ENCODE measurements around the gene GLRX5. TPM values are rescaled to one million over a fixed set of nuclear protein-coding genes. Genes with fewer than 3 reads are reported as not detected.
A peak's percentile ranks its signal among the peaks of the same experiment; 100 is the strongest.
"Not testable (repeated sequence)": the region's sequence is repeated elsewhere in the genome, so short reads cannot be mapped to it uniquely, and the experiment has no call there.

GLRX5 gene
- total RNA-seq, 1 donor from 2014 or later, result 34.2 TPM

DNA sequence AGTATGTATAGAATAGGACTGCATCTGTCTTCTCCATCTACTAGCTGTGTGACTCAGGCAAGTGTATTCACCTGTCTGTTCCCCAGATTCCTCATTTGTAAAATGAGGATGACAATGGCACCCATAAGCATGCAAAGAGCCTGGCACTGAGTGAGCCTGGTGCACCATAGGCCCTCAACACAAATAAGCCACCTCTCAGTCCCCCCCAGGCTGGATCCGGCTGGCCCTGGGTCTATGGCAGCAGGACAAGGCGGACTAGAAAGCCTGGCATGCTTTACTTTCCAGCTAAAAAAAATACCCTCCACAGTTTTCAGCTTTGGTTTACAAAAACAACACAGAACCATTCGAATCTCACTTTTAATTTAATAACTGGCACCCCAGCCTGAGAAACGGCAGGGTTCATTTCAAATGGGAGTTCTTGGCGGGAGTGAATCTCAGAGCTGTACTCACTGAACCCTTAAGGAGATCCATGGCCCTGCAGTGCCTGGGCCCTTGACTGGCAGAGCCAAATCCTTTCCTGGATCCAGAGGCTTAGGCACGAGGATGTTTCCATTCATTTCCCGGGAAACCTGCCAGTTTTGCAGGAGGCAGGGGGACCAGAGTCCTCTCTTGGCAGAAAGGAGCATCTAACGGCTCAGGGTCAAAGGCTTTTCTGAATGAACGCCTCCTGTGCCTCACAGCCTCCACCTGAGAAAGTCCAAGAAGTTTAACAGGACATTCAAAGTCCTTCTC is 36.1 kb upstream of the GLRX5 start:
- DNase-seq (ENCODE audit: low spot score), result no peak

DNA sequence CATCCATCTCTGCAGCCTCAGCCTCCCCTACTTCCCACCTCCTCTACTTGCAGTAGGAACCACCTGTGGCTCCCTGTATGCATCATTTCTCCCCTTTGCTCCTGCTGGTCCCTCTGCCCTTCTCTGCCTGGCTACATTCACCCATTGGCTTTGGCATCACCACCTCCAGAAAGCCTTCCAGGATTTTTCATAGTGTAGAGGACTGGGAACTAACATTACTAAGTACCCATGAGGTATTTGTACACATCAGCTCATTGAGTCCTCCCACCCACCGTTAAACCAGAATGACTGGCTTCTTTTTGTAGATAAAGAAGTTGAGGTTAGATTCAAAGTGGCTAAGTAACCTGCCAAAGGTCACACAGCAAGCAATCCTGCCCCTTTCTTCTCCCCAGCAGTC is 35.5 kb upstream of the GLRX5 start:
- no peak for DNase-seq (ENCODE audit: low spot score)

DNA sequence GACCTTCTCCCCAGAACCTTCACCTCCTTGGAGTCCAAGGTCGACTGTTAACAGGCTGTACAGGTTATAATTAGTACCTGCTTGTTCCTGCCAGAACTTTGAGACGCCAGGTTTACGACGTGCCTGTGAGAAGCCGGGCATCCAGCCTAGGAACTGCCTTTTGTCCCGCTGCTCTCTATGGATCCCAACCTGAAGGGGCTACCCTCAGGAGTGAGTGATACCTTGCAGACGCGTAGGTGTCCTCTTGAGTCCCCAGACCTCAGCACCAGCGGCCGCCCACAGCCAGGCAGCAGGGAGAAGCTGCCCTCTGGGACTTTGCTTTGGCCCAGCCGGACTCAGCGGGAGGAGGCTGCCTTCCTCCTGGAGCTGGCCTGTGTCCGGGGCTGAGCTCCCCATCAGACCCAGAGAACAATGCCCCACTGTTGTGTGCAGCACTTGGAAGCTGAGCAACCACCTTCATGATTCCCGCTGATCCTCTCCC is 34.6 kb upstream of the GLRX5 start:
- no peak for DNase-seq (ENCODE audit: low spot score)

DNA sequence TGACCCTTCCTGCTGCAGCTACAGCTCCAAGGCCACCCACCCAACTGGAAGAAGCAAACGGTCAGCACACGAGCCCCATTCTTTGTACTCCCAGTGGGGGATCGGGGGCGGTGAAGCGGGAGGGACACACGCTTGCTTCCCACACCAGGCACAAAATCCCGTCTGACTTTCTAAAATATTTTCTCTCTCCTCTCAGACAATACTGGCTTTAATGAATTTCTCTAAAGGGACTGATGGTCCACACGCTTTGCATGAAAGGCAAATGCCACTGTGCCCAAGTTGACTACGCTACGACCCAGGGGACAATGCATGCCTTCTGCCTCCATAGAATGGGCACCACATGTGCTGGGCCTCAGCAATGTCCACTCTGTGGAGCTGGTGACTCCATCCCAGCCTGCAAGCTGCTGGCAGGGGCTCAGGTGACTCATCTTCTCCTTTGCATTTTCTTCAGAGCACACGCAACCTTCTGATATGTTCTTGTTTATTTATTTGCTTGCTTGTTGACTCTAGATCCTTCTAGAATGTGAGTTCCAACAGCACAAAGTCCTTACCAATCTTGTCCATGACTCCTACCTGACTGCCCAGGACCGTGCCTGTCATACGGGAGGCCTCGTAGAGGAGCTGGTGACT is 34.0 kb upstream of the GLRX5 start:
- no peak for DNase-seq (ENCODE audit: low spot score)

DNA sequence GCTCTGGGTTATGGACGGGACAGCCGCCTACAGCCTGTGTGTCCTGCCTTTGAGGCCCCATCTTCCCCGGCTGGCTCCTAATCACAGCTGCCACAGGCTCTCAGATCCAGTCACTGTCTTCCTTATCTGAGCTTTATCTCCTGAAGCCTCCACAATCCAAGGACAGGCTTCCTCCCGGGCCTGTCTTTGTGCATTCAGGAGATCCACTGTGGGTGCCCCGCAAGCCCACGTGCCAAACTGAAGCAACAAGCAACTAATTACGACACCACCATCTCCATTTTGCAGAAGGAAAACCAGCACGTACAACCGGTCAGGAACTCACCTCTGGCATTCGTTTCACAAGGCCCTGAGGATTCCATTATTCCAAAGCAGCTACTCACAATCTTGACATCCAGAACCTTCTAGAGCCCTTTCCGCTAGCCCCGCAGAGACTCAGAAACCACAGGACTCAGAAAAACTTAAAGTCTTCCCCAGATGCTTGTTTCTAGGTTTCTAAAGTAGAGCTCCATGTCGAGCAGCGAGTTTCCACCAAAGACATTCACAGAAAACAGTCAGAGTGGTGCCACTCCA is 32.4 kb upstream of the GLRX5 start:
- DNase-seq (ENCODE audit: low spot score), result no peak

DNA sequence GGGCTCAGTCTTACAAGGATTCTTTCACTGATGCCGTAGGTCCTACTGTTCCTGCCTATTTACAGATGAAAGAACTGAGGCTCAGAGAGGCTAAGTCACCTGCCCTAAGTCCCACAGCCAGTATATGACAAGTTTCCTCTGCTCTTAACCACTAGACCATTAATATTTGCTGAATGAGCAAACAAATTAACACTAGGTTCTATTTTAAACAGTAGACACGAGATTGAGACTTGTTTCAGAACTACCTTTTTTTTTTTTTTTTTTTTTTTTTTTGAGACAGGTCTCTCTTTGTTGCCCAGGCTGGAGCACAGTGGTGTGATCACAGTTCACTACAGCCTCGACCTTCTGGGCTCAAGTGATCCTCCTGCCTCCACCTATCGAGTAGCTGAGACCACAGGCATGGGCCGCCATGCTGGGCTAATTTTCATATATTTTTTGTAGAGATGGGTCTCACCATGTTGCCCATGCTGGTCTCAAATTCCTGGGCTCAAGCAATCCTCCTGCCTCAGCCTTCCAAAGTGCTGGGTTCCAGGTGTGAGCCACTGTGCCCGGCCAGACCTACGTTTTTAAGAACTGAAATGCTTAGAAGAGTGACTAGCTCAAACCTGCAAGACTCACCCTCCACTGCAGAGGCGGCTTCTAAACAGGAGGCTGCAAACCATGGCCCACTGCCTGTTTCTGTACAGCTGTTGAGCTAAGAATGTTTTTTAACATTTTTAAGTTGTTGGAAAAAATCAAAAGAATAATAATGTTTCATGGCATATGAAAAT is 31.3 kb upstream of the GLRX5 start:
- DNase-seq (ENCODE audit: low spot score), result no peak

DNA sequence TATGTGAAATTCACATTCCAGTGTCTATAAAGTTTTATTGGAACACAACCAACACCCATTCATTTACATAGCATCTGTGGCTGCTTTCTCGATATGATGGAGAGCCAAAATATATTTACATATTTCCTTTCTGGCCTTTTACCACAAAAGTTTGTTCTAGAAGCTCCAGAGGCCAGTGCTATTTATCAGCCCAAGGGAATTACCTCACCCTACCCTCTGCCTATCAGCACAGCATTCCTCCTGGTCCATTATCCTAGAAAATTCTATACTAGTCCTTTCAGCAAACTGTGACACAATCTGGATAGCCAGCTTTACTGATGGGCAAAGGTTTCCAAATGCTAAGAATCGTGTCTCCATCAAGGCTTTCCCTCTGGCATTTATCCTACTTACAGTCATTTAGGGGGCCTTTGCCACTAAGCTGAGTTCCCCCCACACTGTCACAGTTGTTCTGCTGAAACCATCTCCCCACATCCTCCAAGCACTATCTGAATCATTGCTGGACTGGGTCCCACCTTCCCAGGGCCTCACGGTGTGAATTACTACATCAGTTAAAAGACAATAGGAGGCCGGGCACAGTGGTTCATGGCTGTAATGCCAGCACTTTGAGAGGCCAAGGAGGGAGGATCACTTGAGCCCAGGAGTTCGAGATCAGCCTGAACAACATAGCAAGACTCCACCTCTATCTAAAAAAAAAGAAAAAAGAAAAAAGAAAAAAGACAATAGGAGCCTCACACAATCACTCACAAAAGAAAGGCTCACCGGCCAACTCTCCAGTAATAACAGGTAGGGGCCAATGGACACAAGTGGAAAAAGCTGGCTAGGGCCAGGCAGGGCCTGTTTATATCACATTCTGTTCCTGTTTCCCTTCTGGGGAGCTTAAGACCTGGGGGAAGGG is 30.5 kb upstream of the GLRX5 start:
- no peak for DNase-seq (ENCODE audit: low spot score)

DNA sequence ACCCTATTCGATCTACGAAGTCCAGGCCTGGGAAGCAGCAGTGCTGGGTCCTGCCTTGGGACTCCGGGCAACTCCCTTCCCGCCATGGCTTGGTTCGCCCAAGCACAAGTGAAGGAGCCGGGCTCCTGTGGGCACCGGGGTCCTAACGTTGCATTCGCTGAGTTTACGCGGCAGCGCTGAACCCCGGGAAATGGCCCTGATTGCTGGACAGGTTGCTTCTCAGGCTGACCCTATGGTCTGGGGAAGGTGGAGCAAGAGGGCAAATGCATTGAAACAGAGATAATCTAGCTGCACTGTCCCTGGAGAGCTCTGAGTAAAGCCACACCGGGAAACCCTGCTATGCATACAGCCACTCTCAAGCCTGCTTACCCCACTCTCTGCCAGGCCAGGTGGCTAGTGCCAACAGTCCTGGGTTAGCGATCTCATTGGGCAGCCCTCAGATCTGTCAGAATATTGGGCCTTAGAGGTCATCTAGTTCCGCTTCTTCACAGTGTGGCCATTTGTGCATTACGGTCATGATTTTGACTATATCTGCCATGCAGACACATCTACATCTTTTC is 29.7 kb upstream of the GLRX5 start:
- DNase-seq (ENCODE audit: low spot score), result no peak

DNA sequence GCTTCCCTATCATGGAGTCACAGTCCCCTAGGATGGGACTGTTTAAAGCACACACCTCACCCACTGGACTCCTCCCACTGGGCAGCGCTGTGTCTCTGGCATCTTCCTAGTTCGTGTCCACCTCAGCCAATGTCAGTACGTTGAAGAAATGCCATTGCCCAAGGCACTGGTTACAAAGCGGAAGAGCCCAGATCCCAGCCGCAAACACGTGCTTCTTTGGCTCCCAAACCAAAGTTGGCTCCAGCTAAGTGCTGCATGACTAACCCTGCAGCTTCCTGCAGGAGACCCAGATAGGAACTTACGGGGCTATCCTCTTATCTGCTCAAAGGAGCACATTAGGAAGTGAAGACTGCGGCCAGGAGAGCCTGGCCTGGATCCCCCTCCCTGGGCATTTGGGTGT is 27.7 kb upstream of the GLRX5 start:
- peak; percentile 89 for DNase-seq (ENCODE audit: low spot score)

DNA sequence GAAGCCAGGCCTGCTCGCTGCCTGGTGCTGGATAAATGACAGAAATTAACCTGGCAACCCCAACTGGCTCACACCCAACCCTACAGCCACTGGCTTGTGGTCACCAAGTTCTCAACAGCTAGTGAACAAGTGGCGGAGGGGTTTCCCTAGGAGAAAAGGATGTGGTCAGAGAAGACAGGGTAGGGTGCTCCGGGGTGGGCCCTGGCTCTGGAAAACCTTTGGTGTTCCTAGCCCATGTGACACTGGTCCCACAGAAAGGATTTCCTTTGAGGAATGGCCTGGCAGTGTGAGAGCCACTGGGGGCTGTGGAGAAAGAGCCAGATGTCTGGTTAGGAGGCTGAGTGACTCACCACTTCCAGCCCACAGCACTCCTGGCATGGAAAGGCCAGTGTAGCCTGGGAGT is 27.1 kb upstream of the GLRX5 start:
- DNase-seq (ENCODE audit: low spot score), result peak; percentile 87

DNA sequence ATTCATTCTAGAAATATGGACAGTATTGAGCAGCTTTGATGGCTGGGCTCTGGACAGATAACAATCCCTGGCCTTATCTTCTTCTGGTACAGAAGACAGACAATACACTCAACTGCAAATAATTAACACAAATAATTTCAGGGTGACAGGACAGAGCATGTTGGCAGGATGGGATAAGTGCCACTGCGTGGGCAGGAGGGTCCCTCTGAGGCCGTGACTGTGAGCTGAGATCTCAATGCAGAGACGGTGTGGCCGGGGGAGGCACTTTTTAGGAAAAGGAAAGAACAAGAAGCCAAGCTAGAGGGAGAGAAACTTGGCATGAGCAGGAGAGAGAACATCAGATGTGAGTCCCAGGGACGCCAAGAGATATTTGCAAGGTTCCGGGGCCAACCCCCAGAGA is 26.5 kb upstream of the GLRX5 start:
- no peak for DNase-seq (ENCODE audit: low spot score)

DNA sequence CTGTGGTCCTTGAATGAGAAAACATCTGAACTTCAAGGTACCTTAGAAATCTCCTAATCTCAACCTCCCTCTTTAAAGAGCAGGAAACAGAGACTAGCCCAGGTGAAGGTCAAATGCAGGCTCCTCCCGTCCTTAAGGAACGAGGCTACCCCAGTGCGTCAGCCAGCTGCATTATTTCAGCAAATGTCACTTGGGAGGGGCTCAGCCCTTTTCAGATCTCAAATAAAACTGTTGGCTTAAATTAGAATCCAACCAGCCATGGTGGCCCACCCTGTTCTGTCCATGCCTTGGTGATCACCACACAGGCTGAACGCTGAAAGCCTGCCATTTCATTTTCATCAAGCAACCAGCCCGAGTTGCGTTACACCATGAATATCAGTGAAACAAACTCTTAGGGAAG is 25.4 kb upstream of the GLRX5 start:
- no peak for DNase-seq (ENCODE audit: low spot score)

DNA sequence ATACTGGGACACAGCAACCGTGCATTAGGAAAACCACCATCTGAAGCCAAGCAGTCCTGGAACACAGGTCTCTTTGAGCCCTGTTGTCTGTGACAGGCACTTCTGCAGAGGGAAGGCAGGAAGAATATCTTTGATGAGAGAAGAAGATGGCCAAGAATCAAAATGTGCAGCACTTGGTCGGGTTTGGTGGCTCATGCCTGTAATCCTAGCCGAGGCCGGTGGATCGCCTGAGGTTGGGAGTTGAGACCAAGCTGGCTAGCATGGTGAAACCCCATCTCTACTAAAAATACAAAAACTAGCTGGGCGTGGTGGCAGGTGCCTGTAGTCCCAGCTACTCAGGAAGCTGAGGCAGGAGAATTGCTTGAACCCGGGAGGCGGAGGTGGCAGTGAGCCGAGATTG is 24.5 kb upstream of the GLRX5 start:
- not testable (repeated sequence) for DNase-seq (ENCODE audit: low spot score)

DNA sequence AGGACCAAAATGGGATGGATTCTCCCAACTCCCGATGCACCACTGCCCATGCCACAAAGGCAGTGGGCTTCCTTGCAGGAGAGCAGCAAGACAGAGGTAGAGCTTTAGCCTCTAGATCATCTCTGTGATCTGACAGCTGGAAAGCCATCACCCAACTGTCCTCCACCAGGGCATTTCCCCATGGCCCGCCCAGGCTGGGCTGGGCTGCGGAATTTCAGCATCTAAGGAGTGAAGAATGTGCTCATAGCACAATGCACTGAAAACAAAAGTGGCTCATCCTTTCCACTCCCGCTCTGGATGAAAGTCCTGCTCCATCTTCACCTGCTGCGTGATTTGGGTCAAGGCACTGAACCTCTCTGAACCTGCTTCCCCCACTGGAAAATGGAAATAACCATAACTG is 24.0 kb upstream of the GLRX5 start:
- DNase-seq (ENCODE audit: low spot score), result no peak

DNA sequence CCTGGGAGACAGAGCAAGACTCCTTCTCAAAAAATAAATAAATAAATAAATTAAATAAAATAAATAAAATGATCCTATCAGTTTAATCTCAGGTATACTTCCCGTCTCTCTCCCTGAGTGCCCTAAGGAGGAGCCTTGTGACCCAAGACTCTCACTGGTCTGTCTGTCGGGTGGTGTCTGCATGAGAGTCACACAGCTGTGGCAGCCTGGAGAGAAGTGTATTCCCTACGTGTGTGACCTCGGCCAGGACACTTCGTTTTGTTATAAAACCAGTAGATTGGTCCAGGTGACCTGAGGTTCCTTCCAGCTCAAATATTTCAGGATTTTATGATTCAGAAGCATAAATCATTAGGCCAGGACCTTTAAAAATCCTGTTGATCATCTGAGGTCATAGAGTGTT is 23.2 kb upstream of the GLRX5 start:
- no peak for DNase-seq (ENCODE audit: low spot score)

DNA sequence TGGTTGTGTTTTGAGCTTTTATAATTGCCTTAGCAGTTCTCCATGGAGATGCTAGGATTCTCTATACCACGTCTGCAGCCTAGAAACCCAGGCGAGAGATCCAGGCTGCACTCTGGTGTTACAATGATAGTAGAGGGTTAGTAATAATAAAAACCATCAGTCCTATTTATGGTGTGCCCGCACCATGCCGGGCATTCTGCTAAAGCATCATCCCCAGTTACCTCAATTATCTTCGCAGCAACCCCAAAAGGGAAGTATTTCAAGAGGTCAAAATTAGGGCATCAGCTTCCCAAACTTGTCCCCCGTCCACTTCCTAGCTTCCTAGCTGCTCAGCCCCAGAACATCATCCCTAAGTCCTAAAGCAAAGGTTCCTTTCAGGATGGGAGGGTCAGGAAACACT is 21.6 kb upstream of the GLRX5 start:
- DNase-seq (ENCODE audit: low spot score), result no peak

DNA sequence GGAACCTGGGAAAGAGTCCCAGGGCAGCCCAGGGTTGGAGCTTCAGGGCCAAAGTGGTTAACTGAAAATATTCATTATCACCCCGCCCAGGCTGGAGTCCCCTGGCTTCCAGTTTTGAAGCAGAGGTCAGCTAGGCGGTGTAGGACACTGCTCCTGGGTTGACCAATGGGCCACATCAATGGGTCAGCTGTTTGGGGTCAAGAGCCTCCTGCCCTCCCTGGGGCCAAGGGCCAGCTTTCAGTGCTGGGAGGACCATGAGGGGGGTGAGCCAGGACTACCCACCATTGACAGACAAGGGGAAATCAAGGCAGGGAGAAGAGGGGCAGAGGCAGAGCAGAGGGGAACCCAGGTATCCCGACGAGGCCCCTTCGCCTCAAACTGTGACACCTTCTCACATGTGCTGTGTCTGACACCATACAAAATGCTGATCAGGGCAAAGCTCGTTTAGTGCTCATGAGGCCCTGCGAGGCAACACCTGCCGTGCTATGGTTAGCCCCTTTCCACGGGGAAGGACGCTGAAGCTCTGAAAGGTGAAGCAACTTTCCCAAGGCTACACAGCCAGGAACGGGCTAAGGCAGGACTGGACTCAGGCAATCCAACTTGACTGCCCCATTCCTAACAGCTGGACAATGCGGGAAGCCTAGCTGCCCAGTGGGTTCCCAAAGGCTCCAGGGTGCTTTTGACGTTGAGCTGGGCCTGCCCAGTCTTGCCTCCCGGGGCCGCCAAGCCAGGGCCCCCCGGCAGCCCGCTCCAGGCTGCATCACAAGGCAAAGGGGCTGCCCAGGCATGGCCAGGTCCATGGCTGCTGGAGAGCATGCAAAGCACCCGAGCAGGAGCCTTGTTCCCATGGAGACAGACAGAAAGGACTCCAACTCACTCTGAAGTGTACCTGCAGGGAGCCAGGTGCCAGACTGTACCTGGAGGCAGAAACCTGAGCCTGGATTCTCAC is 20.4 kb upstream of the GLRX5 start:
- no peak for DNase-seq (ENCODE audit: low spot score)

DNA sequence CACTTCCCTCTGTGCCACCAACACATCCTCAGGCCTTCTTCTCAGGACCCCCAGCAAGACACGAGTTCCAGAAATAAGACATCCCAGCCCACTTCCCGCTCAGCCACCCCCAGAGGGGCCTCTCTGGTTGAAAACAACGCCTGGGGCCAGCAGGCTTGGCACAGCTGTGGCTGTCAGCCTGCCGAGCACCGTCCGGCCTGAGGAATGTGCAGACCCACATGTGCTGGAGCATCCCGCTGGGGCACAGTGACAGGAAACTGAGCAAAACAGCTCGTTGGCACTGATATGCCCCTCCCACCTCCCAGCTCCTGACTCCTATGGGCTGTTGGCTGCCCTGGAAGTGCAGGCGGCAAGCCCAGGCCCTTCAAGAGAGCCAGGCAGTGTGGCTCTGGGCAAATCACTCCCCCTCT is 19.8 kb upstream of the GLRX5 start:
- DNase-seq (ENCODE audit: low spot score), result no peak

All from mesenteric fat pad (tissue), 1 donor.